Glutamatergic neuron (in vitro differentiated cells): Measurements from ENCODE around the gene KRTAP2-3. TPM values are rescaled to one million over a fixed set of nuclear protein-coding genes. Genes with fewer than 3 reads are reported as not detected.
"Not testable (repeated sequence)": the region's sequence is repeated elsewhere in the genome, so short reads cannot be mapped to it uniquely, and the experiment has no call there.

Experiments
- DNase-seq: peaks from one replicate; pipeline ENCODE4 v3.0.0; 2022
- H3K27ac Mint-ChIP-seq: one replicate; pipeline ENCODE4 v1.8.0; 2020; ENCODE audit warnings: mild to moderate bottlenecking, mixed read lengths, inconsistent platforms; ENCODE audit not compliant: unreplicated experiment
- H3K27me3 Mint-ChIP-seq: one replicate; pipeline ENCODE4 v1.8.0; 2020; ENCODE audit warnings: mild to moderate bottlenecking, moderate library complexity, mixed read lengths, inconsistent platforms; ENCODE audit not compliant: unreplicated experiment
- H3K36me3 Mint-ChIP-seq: one replicate; pipeline ENCODE4 v1.8.0; 2020; ENCODE audit warnings: mild to moderate bottlenecking, mixed read lengths, inconsistent platforms; ENCODE audit not compliant: unreplicated experiment
- H3K4me1 Mint-ChIP-seq: one replicate; pipeline ENCODE4 v1.8.0; 2020; ENCODE audit warnings: mild to moderate bottlenecking, low read depth, mixed read lengths, inconsistent platforms; ENCODE audit not compliant: unreplicated experiment
- H3K4me3 Mint-ChIP-seq: one replicate; pipeline ENCODE4 v1.8.0; 2020; ENCODE audit warnings: mild to moderate bottlenecking, mixed read lengths, inconsistent platforms; ENCODE audit not compliant: unreplicated experiment
- H3K9me3 Mint-ChIP-seq: one replicate; pipeline ENCODE4 v1.8.0; 2020; ENCODE audit warnings: mild to moderate bottlenecking, moderate library complexity, mixed read lengths, inconsistent platforms; ENCODE audit not compliant: unreplicated experiment
- long read RNA-seq: library from polyadenylated mRNA; unstranded; transcript quantifications from one replicate; pipeline ENCODE4 v2.0.0, GENCODE V29; 2020; ENCODE audit not compliant: unreplicated experiment
- total RNA-seq: library from RNA; stranded (reverse); fragmentation: NEBNext Ultra II Directional; extraction: Animal tissue kit (Norgen Biotek cat#: 25700); gene quantifications from one replicate; pipeline ENCODE4 v1.2.1, GENCODE V29; 2021; ENCODE audit not compliant: unreplicated experiment
- TF ChIP-seq, protein P1 (sequence below): fragments of 200-600 bp; sonication (generic); IDR thresholded peaks from one replicate; pipeline ENCODE4 v1.5.0; 2021; ENCODE audit not compliant: partially characterized antibody, unreplicated experiment

The KRTAP2-3 gene, protein sequence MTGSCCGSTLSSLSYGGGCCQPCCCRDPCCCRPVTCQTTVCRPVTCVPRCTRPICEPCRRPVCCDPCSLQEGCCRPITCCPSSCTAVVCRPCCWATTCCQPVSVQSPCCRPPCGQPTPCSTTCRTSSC
- total RNA-seq, result not detected
- long read RNA-seq, result 0 reads

DNA sequence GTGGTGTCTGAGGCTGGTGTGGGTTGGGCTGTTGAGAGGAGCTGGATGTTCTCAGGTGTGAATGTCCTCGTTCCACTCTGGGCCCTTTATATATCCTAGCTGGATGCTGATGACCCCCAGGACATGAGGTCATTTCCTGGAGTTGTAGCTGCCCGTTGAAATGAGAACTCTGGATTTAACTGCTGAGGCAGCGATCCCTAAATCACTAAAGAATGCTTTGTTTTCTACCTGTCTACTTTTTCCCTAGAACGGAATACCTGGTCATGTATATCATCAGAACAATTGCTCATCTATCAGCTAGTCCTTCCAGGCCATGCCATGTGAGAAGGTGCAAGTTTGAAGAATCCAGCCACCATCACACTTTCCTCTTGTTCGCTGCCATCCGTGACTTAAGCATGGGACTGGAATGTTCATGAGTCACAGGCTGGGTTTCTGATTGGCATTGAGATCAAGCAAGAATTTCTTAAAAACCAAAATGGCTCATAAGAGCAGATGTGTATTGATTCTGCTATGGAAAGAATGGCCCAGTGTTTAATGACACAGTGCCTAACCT, at the start of gene KRTAP2-3:
KRTAP2-3 (minus strand) TSS at position 63 of the 553 bp plus-strand sequence. CDS start 64 bp downstream, outside the sequence.
- TF ChIP-seq, protein P1, sequence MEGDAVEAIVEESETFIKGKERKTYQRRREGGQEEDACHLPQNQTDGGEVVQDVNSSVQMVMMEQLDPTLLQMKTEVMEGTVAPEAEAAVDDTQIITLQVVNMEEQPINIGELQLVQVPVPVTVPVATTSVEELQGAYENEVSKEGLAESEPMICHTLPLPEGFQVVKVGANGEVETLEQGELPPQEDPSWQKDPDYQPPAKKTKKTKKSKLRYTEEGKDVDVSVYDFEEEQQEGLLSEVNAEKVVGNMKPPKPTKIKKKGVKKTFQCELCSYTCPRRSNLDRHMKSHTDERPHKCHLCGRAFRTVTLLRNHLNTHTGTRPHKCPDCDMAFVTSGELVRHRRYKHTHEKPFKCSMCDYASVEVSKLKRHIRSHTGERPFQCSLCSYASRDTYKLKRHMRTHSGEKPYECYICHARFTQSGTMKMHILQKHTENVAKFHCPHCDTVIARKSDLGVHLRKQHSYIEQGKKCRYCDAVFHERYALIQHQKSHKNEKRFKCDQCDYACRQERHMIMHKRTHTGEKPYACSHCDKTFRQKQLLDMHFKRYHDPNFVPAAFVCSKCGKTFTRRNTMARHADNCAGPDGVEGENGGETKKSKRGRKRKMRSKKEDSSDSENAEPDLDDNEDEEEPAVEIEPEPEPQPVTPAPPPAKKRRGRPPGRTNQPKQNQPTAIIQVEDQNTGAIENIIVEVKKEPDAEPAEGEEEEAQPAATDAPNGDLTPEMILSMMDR, result no peak
- Mint-ChIP-seq H3K27ac (no peak within 1 kb of the TSS), H3K4me1 (no peaks in the 10 kb centered on the region), H3K36me3 (peaks cover 5% of the 10 kb centered on the region), H3K9me3 (peaks cover 2% of the 10 kb centered on the region), H3K27me3 (no peaks in the 10 kb centered on the region), H3K4me3 (no peak within 1 kb of the TSS)
- DNase-seq, result no peak

DNA sequence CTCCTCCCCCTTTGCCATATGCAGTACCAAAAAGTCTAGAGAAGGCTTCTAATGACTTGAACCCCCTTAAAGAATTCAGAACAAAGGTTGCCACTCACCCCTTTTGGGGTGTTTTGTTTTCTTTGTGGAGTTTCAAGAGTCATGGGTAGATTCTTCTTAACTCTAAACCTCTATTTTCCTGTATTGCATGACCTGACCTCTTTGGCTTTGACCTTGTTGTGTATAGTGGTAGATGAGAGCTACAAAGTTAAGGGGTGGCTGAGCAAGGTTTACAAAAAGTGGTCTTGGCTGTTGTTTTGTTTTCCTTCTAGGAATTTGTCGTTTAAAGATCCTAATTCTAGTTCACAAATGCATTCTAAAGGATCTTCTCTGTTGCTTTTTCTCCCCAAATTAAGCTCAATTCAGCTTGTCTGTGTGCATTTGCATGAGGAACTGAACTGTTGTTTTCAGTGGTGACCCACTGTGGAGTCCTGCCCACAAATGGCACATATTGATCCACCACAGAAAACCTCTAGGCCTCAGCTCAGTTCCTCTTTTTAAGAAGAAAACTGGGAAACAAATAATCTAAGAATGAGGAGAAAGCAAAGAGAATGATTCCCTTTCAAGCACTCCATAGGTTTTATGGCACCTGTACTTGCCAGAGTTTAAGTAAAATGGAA, 48.9 kb upstream of the KRTAP2-3 start:
- not testable (repeated sequence) for H3K27ac Mint-ChIP-seq, H3K4me3 Mint-ChIP-seq, DNase-seq, H3K4me1 Mint-ChIP-seq, H3K27me3 Mint-ChIP-seq
- peaks cover 10% of the 10 kb centered on the region for H3K9me3 Mint-ChIP-seq
- peaks cover 15% of the 10 kb centered on the region for H3K36me3 Mint-ChIP-seq

DNA sequence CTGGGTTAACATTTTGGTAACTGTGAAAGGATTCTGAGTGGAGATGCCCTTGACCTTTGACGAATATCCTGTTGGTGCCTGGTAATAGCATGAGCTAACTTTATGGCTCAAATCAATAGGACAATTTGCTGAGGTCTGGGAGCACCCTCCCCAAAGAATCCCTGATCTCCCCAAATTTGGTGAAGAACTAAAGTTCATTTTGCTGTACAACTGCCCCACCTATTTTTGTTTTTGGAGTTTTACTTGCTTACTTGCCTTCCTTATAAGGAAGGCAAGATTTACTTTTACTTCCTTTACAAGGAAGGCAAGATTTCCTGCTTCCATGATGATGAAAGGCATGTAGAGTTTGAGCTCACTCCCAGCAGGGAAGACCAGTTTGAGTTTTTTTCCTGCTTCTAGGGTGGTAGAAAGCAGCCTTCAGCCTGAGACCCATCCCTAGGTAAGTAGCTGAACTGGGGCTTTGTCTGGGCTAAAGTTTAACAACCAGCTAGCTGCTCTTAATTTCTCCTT, 48.1 kb upstream of the KRTAP2-3 start:
- DNase-seq, result no peak
- H3K27ac Mint-ChIP-seq, result no peak overlapping the region
- H3K36me3 Mint-ChIP-seq, result peaks cover 21% of the 10 kb centered on the region
- H3K27me3 Mint-ChIP-seq, result peaks cover 3% of the 10 kb centered on the region
- no peak overlapping the region for H3K4me3 Mint-ChIP-seq
- TF ChIP-seq, protein P1, result no peak
- H3K9me3 Mint-ChIP-seq, result peaks cover 12% of the 10 kb centered on the region
- H3K4me1 Mint-ChIP-seq, result no peaks in the 10 kb centered on the region

DNA sequence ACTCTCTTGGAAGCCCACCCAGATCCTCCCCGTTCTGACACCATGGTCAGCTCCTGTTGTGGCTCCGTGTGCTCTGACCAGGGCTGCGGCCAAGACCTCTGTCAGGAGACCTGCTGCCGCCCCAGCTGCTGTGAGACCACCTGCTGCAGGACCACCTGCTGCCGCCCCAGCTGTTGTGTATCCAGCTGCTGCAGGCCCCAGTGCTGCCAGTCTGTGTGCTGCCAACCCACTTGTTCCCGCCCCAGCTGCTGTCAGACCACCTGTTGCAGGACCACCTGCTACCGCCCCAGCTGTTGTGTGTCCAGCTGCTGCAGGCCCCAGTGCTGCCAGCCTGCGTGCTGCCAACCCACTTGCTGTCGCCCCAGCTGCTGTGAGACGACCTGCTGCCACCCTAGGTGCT, 45.4 kb upstream of the KRTAP2-3 start, which contains the start of gene KRTAP4-9:
KRTAP4-9 (plus strand) TSS at position 43 of the 400 bp plus-strand sequence; CDS start at position 43, 0 bp downstream.
- H3K4me1 Mint-ChIP-seq, H3K27me3 Mint-ChIP-seq, H3K4me3 Mint-ChIP-seq, H3K27ac Mint-ChIP-seq, DNase-seq: not testable (repeated sequence)
- H3K36me3 Mint-ChIP-seq, result peaks cover 18% of the 10 kb centered on the region
- H3K9me3 Mint-ChIP-seq, result peaks cover 16% of the 10 kb centered on the region

DNA sequence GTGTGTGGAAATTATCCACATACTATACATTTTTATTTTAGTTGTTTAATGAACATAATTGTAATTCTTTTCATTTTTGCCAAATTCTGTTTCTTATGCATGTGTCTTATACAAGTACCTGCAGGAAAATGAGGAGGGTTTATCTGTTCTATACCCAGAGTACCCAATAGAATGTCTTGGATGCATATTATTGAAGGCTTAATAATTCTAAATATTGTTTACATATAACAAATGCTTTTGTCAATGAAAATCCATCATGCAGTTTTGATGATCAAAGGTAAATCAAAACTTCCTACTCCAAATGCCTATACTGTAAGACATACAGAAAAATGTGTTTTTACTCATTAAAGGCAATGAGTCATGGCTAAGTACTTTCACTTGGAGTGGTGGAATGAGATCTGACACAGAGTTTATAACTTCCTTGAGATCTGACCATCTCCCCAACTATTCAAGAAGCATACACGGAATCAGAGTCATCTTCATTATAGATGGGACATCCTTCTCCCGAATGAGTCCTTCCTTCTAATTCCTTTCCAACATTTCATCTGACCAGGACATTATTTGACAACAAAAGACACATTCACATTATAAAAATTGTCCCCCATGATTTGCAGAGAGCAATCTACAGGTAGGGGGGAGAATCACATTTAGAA, 44.6 kb upstream of the KRTAP2-3 start:
- peaks cover 18% of the 10 kb centered on the region for H3K36me3 Mint-ChIP-seq
- not testable (repeated sequence) for H3K4me1 Mint-ChIP-seq, H3K27ac Mint-ChIP-seq, H3K4me3 Mint-ChIP-seq, H3K27me3 Mint-ChIP-seq, DNase-seq
- H3K9me3 Mint-ChIP-seq, result peaks cover 15% of the 10 kb centered on the region

DNA sequence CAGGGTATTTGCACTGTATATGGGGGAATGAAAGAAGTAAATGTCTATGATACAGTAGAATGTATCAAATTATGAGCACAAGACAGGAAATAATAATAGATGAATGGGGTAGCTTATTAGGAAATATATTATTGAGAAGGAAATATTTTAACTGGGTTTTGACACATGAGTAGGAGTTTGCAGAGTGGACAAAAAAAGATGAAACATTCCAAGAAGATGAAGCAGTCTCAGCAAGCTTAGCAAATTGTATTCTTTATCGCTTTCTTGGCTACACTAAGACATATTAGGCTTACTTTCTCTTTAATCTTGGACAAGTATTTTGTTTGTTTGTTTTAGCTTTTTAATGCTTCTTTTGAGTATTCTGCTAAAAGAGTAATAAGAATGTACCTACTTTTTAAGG, 44.0 kb upstream of the KRTAP2-3 start:
- Mint-ChIP-seq H3K9me3 (peaks cover 15% of the 10 kb centered on the region), H3K27ac (no peak overlapping the region), H3K4me1 (no peaks in the 10 kb centered on the region), H3K36me3 (peaks cover 18% of the 10 kb centered on the region), H3K27me3 (peaks cover 3% of the 10 kb centered on the region), H3K4me3 (no peak overlapping the region)
- TF ChIP-seq, protein P1, result no peak
- no peak for DNase-seq
